ENCODE data around the gene MTAP. TPM values are rescaled to one million over a fixed set of nuclear protein-coding genes. Genes with fewer than 3 reads are reported as not detected.

The MTAP gene
- total RNA-seq, 4 donors from 2014 or later: 4.5 to 15.1 (median 13.6) TPM

- no peak for TF ChIP-seq POLR2A (IDR thresholded peaks at IDR 0.05)
- TF ChIP-seq EP300 (IDR thresholded peaks at IDR 0.05; ENCODE audit: low read depth): no peak
- TF ChIP-seq CTCF (IDR thresholded peaks at IDR 0.05): no peak
- TF ChIP-seq POLR2AphosphoS5 (IDR thresholded peaks at IDR 0.05): no peak
- WGBS, 2 donors (ENCODE audit: low coverage in 1 of 2): 57 to 59% methylated on average over 1 of the region's 1 CpG
- DNase-seq: no peak
- no peak overlapping the region for H3K4me3 ChIP-seq
- no peaks in the 10 kb centered on the region for H3K4me1 ChIP-seq
- in situ Hi-C loops (cut with MboI; ENCODE audit: low pct_ligation_motif_present in 1 of 4, low pct_unique_long_range_greater_than_20kb in 1 of 4, low sequenced_read_pairs in 3 of 4) (no loop called here), intact Hi-C loops (cut with DNase I; ENCODE audit: low total_unique reads) (no loop called here)
- H3K9me3 ChIP-seq: no peaks in the 10 kb centered on the region
- H3K36me3 ChIP-seq: no peaks in the 10 kb centered on the region
- H3K27me3 ChIP-seq: no peaks in the 10 kb centered on the region
- no peak overlapping the region for H3K27ac ChIP-seq
Observed at GRCh38 chr9:21770871-21771560, 31.4 kb upstream of the MTAP start.

- H3K27ac ChIP-seq: no peak overlapping the region
- TF ChIP-seq EP300 (IDR thresholded peaks at IDR 0.05; ENCODE audit: low read depth) (no peak), POLR2A (IDR thresholded peaks at IDR 0.05) (no peak), CTCF (IDR thresholded peaks at IDR 0.05) (no peak), POLR2AphosphoS5 (IDR thresholded peaks at IDR 0.05) (no peak)
- WGBS, 2 donors (ENCODE audit: low coverage in 1 of 2): 78 to 85% methylated on average over 1 of the region's 1 CpG
- H3K4me3 ChIP-seq: no peak overlapping the region
- H3K36me3 ChIP-seq: no peaks in the 10 kb centered on the region
- DNase-seq: no peak
- H3K27me3 ChIP-seq: no peaks in the 10 kb centered on the region
- H3K9me3 ChIP-seq: no peaks in the 10 kb centered on the region
- in situ Hi-C loops (cut with MboI; ENCODE audit: low pct_ligation_motif_present in 1 of 4, low pct_unique_long_range_greater_than_20kb in 1 of 4, low sequenced_read_pairs in 3 of 4): loop anchor here (25.0 kb wide), 3 partner anchors 315 to 540 kb away; partner anchors contain the start of genes IFNA14 (in 2 of the 4), IFNA17 (in 2 of the 4) and IFNA5 (in 2 of the 4)
- intact Hi-C loops (cut with DNase I; ENCODE audit: low total_unique reads): no loop called here
- H3K4me1 ChIP-seq: no peaks in the 10 kb centered on the region
Observed at GRCh38 chr9:21777701-21778100, 24.7 kb upstream of the MTAP start.

GRCh38 chr9:21778304-21778703, 24.1 kb upstream of the MTAP start:
- intact Hi-C loops (cut with DNase I; ENCODE audit: low total_unique reads): no loop called here

GRCh38 chr9:21779397-21779796, 23.0 kb upstream of the MTAP start:
- H3K36me3 ChIP-seq: no peaks in the 10 kb centered on the region
- no peaks in the 10 kb centered on the region for H3K27me3 ChIP-seq
- H3K9me3 ChIP-seq: no peaks in the 10 kb centered on the region
- TF ChIP-seq POLR2A (IDR thresholded peaks at IDR 0.05): no peak
- no peak for TF ChIP-seq EP300 (IDR thresholded peaks at IDR 0.05; ENCODE audit: low read depth)
- TF ChIP-seq CTCF (IDR thresholded peaks at IDR 0.05): no peak
- TF ChIP-seq POLR2AphosphoS5 (IDR thresholded peaks at IDR 0.05): no peak
- intact Hi-C loops (cut with DNase I; ENCODE audit: low total_unique reads) (no loop called here), in situ Hi-C loops (cut with MboI; ENCODE audit: low pct_ligation_motif_present in 1 of 4, low pct_unique_long_range_greater_than_20kb in 1 of 4, low sequenced_read_pairs in 3 of 4) (loop anchor here (25.0 kb wide), 3 partner anchors 317 to 542 kb away; partner anchors contain the start of genes IFNA14 (in 2 of the 4), IFNA17 (in 2 of the 4) and IFNA5 (in 2 of the 4))
- H3K27ac ChIP-seq: no peak overlapping the region
- 77 to 82% methylated on average over 2 of the region's 2 CpGs for WGBS, 2 donors (ENCODE audit: low coverage in 1 of 2)
- no peak overlapping the region for H3K4me3 ChIP-seq
- H3K4me1 ChIP-seq: no peaks in the 10 kb centered on the region
- DNase-seq: no peak

More at GRCh38 chr9:21778304-21778703, 24.1 kb upstream of the MTAP start:
- no peak for DNase-seq
- Histone ChIP-seq H3K36me3 (no peaks in the 10 kb centered on the region), H3K27me3 (no peaks in the 10 kb centered on the region), H3K9me3 (no peaks in the 10 kb centered on the region), H3K4me1 (no peaks in the 10 kb centered on the region), H3K4me3 (no peak overlapping the region), H3K27ac (no peak overlapping the region)
- WGBS, 2 donors (ENCODE audit: low coverage in 1 of 2): 44 to 58% methylated on average over 1 of the region's 1 CpG
- in situ Hi-C loops (cut with MboI; ENCODE audit: low pct_ligation_motif_present in 1 of 4, low pct_unique_long_range_greater_than_20kb in 1 of 4, low sequenced_read_pairs in 3 of 4): loop anchor here (25.0 kb wide), 3 partner anchors 316 to 541 kb away; partner anchors contain the start of genes IFNA14 (in 2 of the 4), IFNA17 (in 2 of the 4) and IFNA5 (in 2 of the 4)
- no peak for TF ChIP-seq POLR2AphosphoS5 (IDR thresholded peaks at IDR 0.05)
- no peak for TF ChIP-seq EP300 (IDR thresholded peaks at IDR 0.05; ENCODE audit: low read depth)
- TF ChIP-seq CTCF (IDR thresholded peaks at IDR 0.05): no peak

Measured in transverse colon (tissue), 4 donors.